HG02981 (cell line): ENCODE measurements around the gene RNU1-2.
"Not testable (repeated sequence)": the region's sequence is repeated elsewhere in the genome, so short reads cannot be mapped to it uniquely, and the experiment has no call there.

Experiments used
- ATAC-seq: cut with Tn5 transposase; IDR thresholded peaks from one replicate; pipeline ENCODE4 v1.9.1; 2021; ENCODE audit warnings: mild to moderate bottlenecking, moderate library complexity; ENCODE audit not compliant: unreplicated experiment

Gene RNU1-2

DNA sequence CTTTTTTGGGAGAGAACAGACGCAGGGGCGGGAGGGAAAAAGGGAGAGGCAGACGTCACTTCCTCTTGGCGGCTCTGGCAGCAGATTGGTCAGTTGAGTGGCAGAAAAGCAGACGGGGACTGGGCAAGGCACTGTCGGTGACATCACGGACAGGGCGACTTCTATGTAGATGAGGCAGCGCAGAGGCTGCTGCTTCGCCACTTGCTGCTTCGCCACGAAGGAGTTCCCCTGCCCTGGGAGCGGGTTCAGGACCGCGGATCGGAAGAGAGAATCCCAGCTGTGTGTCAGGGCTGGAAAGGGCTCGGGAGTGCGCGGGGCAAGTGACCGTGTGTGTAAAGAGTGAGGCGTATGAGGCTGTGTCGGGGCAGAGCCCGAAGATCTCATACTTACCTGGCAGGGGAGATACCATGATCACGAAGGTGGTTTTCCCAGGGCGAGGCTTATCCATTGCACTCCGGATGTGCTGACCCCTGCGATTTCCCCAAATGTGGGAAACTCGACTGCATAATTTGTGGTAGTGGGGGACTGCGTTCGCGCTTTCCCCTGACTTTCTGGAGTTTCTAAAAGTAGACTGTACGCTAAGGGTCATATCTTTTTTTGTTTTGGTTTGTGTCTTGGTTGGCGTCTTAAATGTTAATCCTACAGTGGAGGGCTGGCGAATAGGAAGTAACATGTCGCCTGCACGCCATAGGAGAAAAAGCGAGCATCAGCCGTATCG is at the start of gene RNU1-2:
Gene RNU1-2 (plus strand): TSS at position 383 of the 718 bp plus-strand sequence.
- peak; percentile 97 for ATAC-seq

DNA sequence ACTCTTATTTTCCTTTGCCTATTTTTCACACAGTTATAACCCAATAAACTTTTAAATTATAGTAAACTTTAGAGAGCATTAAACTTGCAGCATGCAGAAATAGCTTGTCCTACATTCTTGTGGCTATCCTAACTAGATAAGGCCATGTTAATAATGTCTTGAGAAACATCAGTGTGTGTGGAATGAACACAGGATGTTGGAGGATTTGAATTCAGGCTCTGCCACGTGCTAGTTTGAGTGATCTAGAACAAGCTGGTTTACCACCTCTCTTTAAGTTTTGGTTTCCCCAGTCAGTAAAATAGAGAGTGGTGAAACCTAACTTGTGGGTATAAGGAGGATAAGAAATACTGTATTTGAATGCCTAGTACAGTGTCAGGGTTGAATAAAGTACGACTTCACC is 39.6 kb upstream of the RNU1-2 start:
- not testable (repeated sequence) for ATAC-seq

DNA sequence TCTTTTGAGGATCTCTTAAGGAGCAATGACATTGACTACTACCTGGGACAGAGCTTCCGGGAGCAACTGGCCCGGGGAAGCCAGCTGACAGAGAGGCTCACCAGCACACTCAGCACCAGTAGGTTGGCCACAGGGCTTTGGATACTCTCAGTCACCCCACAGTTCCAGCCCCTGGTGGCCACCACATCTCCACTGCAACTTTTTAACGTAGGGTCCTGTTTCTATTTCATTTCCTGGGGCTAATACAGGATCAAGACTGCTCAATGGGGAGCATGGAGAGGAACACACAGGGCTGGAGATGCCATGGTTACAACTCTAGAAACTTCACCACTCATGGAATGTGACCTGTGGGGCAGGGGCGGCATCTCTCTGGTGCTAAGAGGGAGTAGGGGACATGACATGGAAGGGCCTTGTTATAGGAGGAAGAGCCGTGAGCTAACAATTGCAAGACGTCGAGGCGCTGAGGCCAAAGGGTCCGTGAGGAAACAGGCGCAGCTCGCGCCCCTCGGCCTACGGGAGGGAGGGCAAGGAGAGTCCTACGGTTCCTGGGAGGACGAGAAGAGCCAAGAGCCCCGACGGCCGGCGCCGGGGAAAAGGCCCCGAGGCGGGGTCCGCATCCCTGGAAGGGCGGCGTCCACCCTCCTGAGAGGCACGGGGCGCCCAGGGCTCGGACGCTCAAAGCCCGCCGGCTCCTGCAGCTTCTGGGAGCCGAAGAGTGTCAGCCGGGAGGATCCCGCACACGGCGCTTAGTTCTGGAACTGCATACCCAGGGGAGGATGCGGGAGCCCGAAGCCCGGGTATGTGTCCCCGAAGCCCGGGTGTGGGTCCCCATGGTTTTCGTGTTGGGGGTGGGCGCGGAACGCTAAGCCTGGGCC is 36.4 kb upstream of the RNU1-2 start:
- ATAC-seq, result not testable (repeated sequence)

DNA sequence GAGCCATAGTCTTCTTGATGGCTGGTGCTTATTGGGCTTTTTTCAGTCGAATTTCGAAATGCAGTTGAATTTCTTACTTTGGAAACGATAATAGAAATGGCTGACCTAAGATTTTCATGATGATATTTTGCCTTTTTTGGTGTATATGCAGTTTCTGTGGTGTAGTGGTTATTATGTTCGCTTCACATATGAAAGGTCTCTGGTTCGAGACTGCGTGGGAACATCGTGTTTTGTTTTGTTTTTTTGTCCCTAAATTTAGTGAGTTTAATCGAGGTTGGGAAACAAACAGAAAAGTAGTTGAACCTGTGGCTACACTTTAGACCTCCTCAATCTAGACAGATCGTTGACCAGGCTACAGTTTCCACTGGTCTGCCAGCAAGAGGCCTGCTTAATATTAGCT is 35.7 kb upstream of the RNU1-2 start:
- not testable (repeated sequence) for ATAC-seq

DNA sequence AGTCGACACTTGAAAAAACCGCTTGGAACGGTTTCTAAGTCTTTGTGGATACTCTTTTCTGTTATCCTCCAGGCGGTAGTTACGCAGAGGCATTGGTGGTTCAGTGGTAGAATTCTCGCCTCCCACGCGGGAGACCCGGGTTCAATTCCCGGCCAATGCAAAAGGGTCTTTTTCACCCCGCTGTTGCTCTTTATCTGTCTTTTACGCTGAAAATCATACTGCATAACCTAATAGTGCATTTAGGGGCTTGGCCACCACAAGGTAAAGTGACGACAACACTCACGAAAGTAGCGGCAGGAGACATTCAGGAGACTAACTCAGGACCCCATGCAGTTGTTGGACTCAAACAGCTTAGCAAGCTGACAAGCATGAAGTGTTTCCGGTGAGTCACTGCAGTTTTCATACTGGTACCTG is 33.9 kb upstream of the RNU1-2 start:
- not testable (repeated sequence) for ATAC-seq

DNA sequence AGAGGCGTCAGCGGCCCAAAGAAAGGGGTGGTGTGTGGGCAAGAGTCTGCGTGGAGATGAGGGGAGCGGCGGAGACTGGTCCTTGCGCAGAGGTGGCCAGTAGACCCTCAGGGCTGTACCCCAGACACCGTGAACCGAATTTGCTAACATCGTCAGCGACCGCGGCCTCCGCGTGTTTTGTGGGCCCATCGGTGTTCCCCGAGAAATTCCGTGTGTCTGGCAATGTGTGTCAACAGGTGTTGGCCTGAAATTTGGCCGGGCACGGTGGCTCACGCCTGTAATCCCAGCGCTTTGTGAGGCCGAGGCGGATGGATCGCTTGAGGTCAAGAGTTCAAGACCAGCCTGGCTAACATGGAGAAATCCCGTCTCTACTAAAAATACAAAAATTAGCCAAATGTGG is 33.4 kb upstream of the RNU1-2 start:
- not testable (repeated sequence) for ATAC-seq

- not testable (repeated sequence) for ATAC-seq
These were observed 32.8 kb upstream of the RNU1-2 start for GRCh38 chr1:16863024-16863423.

GRCh38 chr1:16866926-16867707 is 28.7 kb upstream of the RNU1-2 start:
- not testable (repeated sequence) for ATAC-seq

DNA sequence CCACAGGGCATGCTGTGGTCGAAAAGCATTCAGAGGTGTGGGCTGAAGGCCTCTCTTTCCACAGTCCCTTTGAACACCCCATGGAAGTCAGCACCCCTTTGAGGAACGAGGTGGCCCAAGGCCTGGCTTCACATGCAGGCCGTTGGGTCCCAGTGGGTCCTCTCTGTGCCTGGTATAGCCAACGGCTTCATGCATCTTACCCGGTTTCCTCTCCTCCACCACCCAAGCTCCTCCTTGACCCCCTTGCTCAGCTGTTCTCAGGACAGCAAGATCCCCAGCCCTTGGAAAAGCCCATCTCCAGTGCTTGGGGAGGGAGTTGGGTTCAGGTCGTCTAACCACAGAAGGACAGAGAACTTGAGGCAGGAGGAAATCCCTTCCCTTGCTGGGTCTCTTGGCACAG is 27.0 kb upstream of the RNU1-2 start:
- not testable (repeated sequence) for ATAC-seq

DNA sequence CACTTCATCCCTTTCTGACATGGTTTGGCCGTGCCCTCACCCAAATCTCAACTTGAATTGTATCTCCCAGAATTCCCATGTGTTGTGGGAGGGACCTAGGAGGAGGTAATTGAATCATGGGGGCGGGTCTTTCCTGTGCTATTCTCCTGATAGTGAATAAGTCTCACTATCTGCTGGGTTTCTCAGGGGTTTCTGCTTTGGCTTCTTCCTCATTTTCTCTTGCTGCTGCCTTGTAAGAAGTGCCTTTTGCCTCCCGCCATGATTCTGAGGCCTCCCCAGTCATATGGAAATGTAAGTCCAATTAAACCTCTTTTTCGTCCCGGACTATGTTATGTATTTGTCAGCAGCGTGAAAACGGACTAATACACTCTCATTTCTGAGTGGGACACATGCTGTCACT is 25.8 kb upstream of the RNU1-2 start:
- ATAC-seq, result not testable (repeated sequence)

GRCh38 chr1:16871171-16871570 is 24.6 kb upstream of the RNU1-2 start:
- not testable (repeated sequence) for ATAC-seq

- not testable (repeated sequence) for ATAC-seq
These were observed 23.4 kb upstream of the RNU1-2 start for GRCh38 chr1:16872152-16873075.

GRCh38 chr1:16873076-16873879 is 22.5 kb upstream of the RNU1-2 start:
- not testable (repeated sequence) for ATAC-seq

GRCh38 chr1:16874968-16875765 is 20.6 kb upstream of the RNU1-2 start:
- ATAC-seq, result not testable (repeated sequence)

DNA sequence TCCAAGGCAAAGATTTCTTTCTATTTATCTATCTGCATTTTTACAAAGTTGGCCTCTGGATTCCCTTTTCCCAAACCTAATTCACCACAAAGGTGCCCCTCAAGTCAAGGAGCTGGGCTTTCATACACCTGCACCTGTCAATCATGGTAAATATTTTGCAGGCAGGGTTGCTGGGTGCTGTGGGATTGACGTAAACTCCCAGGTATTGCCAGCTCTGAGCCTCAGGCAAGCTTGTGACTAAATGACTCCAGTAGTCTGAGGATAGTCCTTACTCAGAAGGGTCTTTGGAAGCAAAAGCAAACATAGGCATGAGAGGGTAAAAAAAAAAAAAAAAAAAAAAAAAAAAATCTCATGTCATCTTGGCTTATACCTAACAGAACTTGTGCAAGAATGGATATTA is 14.0 kb upstream of the RNU1-2 start:
- ATAC-seq, result not testable (repeated sequence)

DNA sequence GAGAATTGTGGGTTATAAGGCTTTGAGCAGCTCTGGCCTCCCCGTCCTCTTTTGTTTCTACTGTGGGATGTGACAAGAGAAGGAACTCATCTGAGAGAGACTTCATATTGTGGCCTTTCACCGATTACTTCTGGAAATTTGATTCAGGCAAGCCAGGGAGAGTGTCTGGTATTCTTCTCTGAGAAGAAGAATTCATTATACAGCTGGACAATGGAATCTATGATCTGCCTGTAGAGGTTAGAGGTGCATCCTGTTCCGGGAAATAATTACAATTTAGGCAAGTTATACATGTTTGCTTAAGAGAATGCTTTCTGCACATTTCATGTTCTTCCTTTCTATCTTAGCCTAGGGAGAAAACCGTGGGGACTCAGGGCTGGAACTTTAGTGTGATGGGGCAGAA is 12.8 kb upstream of the RNU1-2 start:
- no peak for ATAC-seq

DNA sequence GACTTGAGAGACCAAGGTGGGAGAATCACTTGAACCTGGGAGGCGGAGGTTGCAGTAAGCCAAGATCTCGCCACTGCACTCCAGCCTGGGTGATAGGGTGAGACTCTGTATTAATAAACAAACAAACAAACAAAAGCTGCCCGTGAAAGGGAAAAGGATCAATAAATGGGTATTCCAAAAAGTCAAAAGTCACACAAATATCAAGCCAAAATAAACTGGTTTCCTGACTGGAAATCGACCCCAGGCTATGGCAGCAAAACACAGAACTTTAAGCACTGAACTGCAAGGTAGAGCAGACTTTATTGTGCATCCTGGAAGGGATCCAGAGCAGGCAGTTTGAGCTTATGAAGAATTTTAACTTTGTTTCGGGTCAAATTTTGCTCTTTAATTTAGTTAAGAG is 11.3 kb upstream of the RNU1-2 start:
- ATAC-seq, result not testable (repeated sequence)

DNA sequence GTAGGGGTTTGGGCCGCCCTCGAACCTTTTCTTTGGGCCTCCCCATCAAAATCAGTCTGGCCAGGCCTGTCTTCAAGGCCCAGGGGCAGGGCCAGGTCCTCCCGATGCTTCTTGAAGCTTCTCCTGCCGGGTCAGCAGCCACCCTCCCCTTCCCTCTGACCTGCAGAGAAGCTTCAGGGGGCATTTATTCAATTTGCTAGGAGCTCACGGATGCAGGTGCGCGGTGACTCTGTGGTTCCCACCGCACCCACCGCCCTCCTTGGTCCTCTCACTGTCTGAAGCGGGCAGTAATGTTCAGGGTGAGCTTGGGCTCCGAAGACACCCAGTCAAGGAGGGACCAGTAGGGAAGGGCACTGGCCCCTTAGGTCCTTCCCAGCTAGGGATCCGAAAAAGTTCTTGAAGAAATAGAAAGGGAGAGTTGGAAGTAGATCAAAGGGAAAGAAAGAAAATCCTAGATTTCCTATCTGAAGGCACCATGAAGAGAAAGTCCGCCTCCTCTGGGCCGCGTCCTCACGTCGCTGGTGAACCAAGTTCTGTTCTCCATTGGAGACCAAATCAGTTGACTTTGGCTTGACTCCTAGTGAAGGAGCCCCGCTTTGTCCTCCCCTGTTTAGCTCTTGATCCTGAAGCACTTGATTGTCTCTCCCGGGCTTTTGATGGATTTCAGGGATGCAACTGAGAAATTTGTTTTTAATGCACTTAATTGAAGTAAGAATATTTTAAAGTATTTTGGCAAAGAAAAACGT is 8.7 kb upstream of the RNU1-2 start:
- no peak for ATAC-seq
